ENCODE data around the gene MED15. TPM values are rescaled to one million over a fixed set of nuclear protein-coding genes. Genes with fewer than 3 reads are reported as not detected.

Gene MED15
- polyA plus RNA-seq, 10 donors = 29.6 to 48.2 (median 38.3) TPM

GRCh38 chr22:20508815-20509271, 1.4 kb downstream of the MED15 start:
- peak in 1 of 3 donors; percentile 29 for DNase-seq

GRCh38 chr22:20509344-20510047, 2.1 kb downstream of the MED15 start:
- peak; percentile 61 to 88 (median 80) for DNase-seq

GRCh38 chr22:20510811-20511577, 3.6 kb downstream of the MED15 start:
- no peak for DNase-seq

- DNase-seq = no peak
Measured at GRCh38 chr22:20511578-20512229, 4.3 kb downstream of the MED15 start.

- no peak for DNase-seq
Measured at GRCh38 chr22:20514658-20515406, 7.4 kb downstream of the MED15 start.

GRCh38 chr22:20516399-20516798, 9.0 kb downstream of the MED15 start:
- DNase-seq = no peak

- no peak for DNase-seq
Measured at GRCh38 chr22:20517422-20517821, 10.0 kb downstream of the MED15 start.

- DNase-seq = no peak
Measured at GRCh38 chr22:20517841-20518592, 10.6 kb downstream of the MED15 start.

- DNase-seq = no peak
Measured at GRCh38 chr22:20519558-20519957, 12.1 kb downstream of the MED15 start.

GRCh38 chr22:20520093-20520511, 12.7 kb downstream of the MED15 start:
- DNase-seq = no peak

- DNase-seq = no peak
Measured at GRCh38 chr22:20522134-20523004, 15.0 kb downstream of the MED15 start.

GRCh38 chr22:20523086-20523983, 15.9 kb downstream of the MED15 start:
- DNase-seq = no peak

GRCh38 chr22:20524004-20524481, 16.6 kb downstream of the MED15 start:
- DNase-seq = no peak

GRCh38 chr22:20525048-20525447, 17.6 kb downstream of the MED15 start:
- no peak for DNase-seq

- DNase-seq = no peak
Measured at GRCh38 chr22:20526305-20526627, 18.9 kb downstream of the MED15 start.

GRCh38 chr22:20526628-20527355, 19.4 kb downstream of the MED15 start:
- no peak for DNase-seq

- no peak for DNase-seq
Measured at GRCh38 chr22:20528405-20528978, 21.1 kb downstream of the MED15 start.

All from muscle of back (tissue), 11 donors.